Activated CD4-positive, CD25-positive, alpha-beta regulatory T cell treated with anti-CD3 and anti-CD28 coated beads, Interleukin-2, amount 50 U/mL, for 16 hours (primary cell): Measurements from ENCODE around the gene SND1.

Source experiments
- DNase-seq: peaks from one replicate; pipeline ENCODE4 v3.0.0-alpha.2; 2020; ENCODE audit warnings: low read depth, low spot score

Gene SND1

DNA sequence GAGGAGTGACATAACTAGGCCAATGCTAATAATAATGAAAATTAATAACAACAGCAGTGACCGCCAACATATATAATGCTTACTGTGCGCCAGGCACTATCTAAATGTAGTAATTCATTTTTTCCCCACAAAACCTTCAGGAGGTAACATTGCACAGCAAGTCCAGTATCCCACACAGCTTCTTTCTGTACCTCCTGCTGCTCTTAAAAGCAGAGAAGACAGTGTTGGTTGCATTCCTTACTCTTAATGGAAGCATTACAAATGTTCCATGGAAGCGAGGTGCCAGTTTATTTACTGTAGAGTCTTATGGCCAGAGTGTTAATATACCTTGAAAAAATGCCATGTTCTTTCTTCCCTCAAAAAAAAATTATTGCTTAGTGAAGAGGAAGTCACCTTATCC is 211.1 kb downstream of the SND1 start:
- DNase-seq, result no peak

GRCh38 chr7:127865466-127865865 is 213.5 kb downstream of the SND1 start:
- DNase-seq, result no peak

- DNase-seq, result no peak
Measured at GRCh38 chr7:127870231-127870907, 218.4 kb downstream of the SND1 start.

- no peak for DNase-seq
Measured at GRCh38 chr7:127871226-127871625, 219.2 kb downstream of the SND1 start.

DNA sequence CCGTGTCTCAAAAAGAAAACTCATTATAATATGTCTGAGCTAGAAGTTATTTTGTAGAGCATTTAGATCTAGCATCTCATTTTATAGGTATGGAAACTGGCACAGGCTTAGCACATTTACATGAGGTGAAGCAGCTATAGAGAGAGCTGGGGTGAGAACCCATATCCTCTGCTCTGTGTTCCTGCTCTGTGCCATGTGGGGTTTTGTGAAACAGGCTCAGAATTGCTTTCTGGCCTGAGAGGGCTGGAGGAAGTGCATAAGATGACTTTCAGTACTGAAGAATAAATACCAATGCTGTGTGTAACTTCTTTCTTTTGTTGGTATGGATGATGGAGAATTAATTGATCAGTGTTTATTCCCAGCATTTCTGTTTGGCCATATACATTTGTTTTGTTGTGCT is 220.1 kb downstream of the SND1 start:
- no peak for DNase-seq

GRCh38 chr7:127873151-127873550 is 221.2 kb downstream of the SND1 start:
- DNase-seq, result no peak

DNA sequence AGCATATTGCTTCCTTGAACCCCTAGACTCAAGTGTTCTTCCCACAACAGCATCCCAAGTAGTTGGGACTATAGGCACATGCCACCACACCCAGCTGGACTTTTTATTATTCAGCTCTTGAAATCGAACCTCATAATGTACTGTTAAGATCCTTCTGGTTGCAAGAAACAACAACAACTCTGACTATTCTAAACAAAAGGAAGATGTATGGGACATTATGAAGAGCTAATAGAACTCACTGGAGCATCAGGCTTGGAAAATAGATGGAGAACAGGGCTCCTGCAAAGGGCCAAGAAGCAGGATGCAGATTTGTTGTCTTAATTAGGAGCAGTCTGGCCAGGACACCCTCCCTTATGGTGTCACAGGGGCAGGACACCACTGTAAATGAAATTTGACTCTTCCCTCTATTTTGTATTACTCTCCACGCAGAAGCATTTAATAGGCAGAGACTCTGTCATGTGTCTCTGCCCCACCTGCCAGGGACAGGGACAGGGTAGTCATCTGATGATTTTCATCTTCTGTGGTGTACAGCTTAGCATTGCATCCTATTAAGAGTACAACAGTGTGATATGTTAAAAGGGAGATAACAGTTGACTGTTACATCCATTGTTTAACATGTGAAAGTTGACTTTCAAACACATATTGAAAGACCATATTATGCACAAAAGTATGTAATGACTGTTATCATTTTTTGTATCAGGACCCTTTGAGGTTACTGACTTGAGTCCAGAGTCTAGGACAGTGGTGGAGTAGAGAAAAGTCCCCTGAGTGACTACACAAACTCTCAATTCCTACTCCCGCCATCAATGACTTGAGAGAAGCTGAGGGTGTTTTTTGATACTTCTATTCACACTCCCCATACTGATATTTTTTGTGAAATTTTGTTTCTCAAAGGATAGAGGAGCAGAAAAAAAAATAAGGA is 222.0 kb downstream of the SND1 start:
- no peak for DNase-seq

GRCh38 chr7:127874951-127875608 is 223.1 kb downstream of the SND1 start:
- no peak for DNase-seq

DNA sequence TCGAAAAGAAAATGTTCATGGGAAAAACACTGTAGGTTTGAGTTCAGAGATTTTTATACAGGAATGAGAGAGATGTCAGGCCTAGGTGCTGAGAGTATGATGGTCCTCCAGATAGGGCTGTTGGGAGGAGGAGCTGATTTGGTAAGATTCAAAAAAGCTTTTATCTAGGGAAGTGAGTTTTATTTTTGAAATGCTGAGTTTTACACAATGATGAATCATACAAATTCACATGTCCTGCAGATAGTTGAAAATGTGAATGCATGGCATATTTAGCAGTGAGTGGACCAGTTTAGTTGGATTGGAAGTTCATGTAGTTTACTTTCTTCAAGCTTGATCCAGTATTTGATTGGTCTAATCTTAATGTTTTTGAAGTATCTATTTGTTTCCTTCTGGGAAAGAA is 224.4 kb downstream of the SND1 start:
- DNase-seq, result no peak

- DNase-seq, result no peak
Measured at GRCh38 chr7:127877951-127878350, 226.0 kb downstream of the SND1 start.

DNA sequence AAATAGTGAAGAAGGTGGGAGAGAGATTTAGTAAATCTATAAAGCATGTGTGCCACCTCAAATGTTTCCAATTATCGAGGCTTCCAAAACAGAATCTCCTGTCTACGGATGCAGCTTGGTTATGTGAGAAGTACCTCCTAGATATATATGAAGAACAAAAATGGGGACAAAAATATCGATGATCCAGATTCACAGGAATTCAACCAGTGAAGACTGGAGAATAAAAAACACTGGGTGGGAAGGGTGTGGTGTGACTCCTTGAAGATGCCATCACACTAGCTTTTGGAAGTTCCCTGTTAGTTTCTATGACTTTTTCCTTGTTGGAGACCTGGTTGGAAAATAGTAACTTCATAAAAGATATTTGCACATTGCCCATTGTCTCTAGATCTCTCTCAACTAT is 226.8 kb downstream of the SND1 start:
- DNase-seq, result no peak

- no peak for DNase-seq
Measured at GRCh38 chr7:127879436-127879835, 227.4 kb downstream of the SND1 start.

- no peak for DNase-seq
Measured at GRCh38 chr7:127879942-127880341, 227.9 kb downstream of the SND1 start.

DNA sequence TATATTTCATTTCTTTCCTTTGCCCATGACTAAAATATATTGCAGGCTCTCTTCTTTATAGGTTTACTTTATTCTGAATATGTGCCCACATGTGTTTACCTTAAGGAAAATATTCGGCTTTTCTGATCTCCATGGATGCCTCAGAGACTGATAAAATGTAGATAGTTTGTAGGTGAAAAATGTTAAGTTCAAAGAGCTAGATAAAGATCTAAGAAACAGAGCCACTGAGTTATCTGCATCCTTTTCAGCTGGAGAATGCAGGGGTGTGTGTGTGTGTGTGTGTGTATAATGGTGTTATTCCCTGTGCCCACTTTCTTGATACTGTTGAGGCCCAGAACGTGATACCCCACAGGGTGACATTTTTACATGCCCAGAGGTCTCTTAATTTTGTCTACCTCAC is 228.5 kb downstream of the SND1 start:
- DNase-seq, result no peak

DNA sequence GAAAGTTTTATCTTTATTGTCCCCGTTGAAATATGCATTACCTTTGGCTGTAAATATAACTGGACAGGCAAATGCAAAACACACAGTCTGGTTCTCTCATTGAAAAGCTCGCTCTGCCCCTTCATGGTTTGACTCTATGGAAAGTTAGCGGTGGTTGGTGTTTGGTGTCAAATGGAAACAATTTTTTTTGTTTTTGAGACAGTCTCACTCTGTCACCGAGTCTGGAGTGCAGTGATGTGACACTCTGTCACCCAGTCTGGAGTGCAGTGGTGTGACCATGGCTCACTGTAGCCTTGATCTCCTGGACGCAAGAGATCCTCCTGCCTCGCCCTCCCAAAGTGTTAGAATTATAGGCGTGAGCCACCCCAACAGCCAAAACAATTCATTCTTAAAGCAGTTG is 229.6 kb downstream of the SND1 start:
- DNase-seq, result no peak

GRCh38 chr7:127882313-127882920 is 230.4 kb downstream of the SND1 start:
- DNase-seq, result no peak

DNA sequence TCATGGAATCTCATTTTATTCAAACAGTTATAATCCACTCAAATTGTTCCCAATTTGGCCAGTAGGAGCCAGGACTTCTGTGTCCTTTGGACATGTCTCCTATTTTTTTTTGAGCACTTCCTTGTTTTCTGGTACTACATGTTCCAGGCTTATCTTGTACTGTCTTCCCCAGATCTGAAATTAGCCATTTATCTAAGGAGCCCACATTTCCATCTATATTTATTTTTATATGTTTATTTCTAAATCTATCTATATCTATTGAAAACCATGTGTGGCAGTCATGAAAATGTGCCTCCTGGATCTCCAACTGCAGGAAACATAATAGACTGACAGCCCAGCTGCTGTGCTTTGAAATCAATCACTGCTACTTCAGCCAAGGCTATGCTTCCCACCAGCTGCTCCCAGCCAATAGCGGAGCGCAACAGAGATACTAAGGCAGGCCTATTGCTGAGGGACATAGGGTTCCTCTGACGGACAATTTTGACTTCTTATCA is 232.1 kb downstream of the SND1 start:
- DNase-seq, result no peak

DNA sequence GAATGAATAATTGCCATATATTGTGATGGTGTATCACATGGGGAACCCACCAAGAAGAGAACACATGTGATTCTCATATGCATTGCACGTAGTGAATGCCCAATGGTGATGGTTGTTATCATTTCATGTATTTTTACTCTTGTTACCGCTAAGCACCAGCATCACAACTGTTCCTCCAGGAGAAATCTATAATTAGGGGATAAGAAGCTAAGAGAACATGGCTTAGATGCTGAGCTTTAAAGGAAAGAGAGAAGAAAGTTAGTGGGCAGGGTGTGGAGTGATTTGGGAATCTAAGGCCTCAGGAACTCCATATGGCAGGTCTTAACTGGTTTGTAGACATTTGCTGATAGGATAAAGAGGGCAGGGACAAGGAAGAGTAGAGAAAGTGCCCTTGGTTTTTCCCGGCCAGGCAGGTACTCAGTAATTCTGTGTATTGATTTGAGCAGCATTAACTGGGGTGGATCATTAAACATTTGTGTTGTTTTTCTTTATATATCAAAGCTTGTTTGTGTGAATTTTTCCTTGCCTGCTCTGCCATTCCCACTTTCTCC is 233.3 kb downstream of the SND1 start:
- no peak for DNase-seq

- no peak for DNase-seq
Measured at GRCh38 chr7:127885843-127886242, 233.8 kb downstream of the SND1 start.

DNA sequence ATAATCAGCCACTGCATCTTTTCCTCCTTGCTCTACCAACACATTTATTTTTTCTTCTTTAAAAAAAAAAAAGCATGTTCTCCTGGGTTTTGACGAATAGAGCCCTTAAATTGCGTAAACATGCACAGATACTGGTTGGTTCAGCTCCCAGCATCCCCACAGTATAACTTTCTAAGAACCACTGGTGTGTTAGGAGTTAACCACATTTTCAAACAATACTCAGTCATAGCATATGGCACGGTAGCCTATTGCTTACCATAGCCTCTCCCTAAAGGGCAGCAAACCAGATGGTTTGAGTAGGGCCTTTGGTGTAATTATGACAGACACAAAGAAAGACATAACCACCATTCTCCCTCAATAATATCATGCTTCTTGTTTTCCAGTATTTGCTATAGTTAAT is 234.3 kb downstream of the SND1 start:
- no peak for DNase-seq

DNA sequence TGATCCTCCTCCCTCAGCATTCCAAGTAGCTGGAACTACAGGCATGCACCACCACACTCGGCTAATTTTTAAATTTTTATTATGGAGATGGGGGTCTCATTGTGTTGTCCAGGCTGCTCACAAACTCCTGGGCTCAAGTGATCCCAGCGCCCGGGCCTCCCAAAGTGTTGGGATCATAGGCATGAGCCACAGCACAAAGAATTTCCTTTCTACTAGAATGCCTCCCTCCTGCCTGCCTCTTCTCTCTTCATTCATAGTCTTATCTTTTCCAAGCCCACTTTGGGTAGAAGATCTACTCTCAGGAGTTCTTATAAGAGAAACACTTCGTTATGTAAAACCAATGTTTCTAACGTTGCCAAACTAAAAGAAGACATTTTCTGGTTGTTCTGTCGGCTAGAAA is 235.1 kb downstream of the SND1 start:
- no peak for DNase-seq

- no peak for DNase-seq
Measured at GRCh38 chr7:127887631-127888030, 235.6 kb downstream of the SND1 start.
